Karpas-422 (cell line): ENCODE measurements around the gene SLC39A2. TPM values are rescaled to one million over a fixed set of nuclear protein-coding genes. Genes with fewer than 3 reads are reported as not detected.
A peak's percentile ranks its signal among the peaks of the same experiment; 100 is the strongest.

Experiments
- DNase-seq: peaks from one replicate; pipeline ENCODE4 v3.0.0-alpha.2; 2015
- H2AFZ ChIP-seq: fragments of 200-600 bp; sonication (generic); 2 replicates; pipeline ENCODE4 v1.6.1; 2014; ENCODE audit warnings: antibody characterized with exemption, low read length, mixed read lengths
- H3K27ac ChIP-seq: fragments of 200-600 bp; sonication (generic); 2 replicates; pipeline ENCODE4 v1.5.1; 2014; ENCODE audit warnings: mild to moderate bottlenecking, low read length, moderate library complexity
- H3K27me3 ChIP-seq: fragments of 200-600 bp; sonication (generic); 2 replicates; pipeline ENCODE4 v1.6.1; 2014; ENCODE audit warnings: low read length, mixed read lengths
- H3K36me3 ChIP-seq: fragments of 200-600 bp; sonication (generic); 2 replicates; pipeline ENCODE4 v1.6.1; 2014; ENCODE audit warnings: low read length, mixed read lengths; ENCODE audit not compliant: insufficient read depth
- H3K4me1 ChIP-seq: fragments of 200-600 bp; sonication (generic); 2 replicates; pipeline ENCODE4 v1.6.1; 2014; ENCODE audit warnings: mild to moderate bottlenecking, low read length, mixed read lengths
- H3K4me2 ChIP-seq: fragments of 200-600 bp; sonication (generic); 2 replicates; pipeline ENCODE4 v1.6.1; 2014; ENCODE audit warnings: low read length, low read depth, mild to moderate bottlenecking; ENCODE audit not compliant: poor library complexity, severe bottlenecking
- H3K4me3 ChIP-seq: fragments of 200-600 bp; sonication (generic); 2 replicates; pipeline ENCODE4 v1.5.1; 2014; ENCODE audit warnings: mild to moderate bottlenecking, antibody characterized with exemption, low read length, mixed read lengths
- H3K79me2 ChIP-seq: fragments of 200-600 bp; sonication (generic); 2 replicates; pipeline ENCODE4 v1.6.1; 2014; ENCODE audit warnings: mild to moderate bottlenecking, low read length, mixed read lengths
- H3K9ac ChIP-seq: fragments of 200-600 bp; sonication (generic); 2 replicates; pipeline ENCODE4 v1.6.0; 2014; ENCODE audit warnings: low read length
- H3K9me2 ChIP-seq: fragments of 200-600 bp; sonication (generic), shearing (Covaris generic); replicated peaks from 2 replicates; pipeline ENCODE4 v1.6.0; 2014; ENCODE audit warnings: mild to moderate bottlenecking, low read length, moderate library complexity; ENCODE audit not compliant: insufficient read depth
- H3K9me3 ChIP-seq: fragments of 300-700, 200-600 bp; sonication (generic); 2 replicates; pipeline ENCODE4 v1.6.1; 2014; ENCODE audit warnings: low read length, mixed read lengths
- H4K20me1 ChIP-seq: fragments of 200-600 bp; sonication (generic); 2 replicates; pipeline ENCODE4 v1.6.1; 2014; ENCODE audit warnings: mild to moderate bottlenecking, antibody characterized with exemption, low read length, low read depth; ENCODE audit not compliant: insufficient read depth
- total RNA-seq: library from RNA; depleted of rRNA; stranded (reverse); fragments of >200 nt; shearing (Covaris generic); gene quantifications from 2 replicates; pipeline ENCODE4 v1.2.3, GENCODE V29; 2014; ENCODE audit warnings: low replicate concordance

Gene SLC39A2
- total RNA-seq, 1 experiment from 2014 or later = not detected

DNA sequence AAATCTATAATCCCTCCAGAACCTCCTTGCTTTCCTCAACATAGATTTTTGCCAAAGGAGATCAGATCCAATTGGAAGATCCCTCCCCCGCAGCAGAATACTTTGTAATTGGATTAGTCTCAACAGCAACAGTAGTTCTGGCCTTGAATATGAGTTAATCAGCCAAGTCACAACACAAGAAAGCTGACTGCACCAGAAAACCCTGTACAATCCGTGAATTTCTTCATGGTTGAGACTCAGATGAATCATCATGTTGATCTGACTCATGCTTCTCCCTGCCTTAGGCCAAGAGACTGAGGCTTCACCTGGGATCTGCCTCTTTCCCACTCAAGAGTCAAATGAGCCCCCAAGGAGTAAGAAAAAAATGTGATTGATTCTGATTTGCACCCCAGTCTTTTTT, 12.3 kb upstream of the SLC39A2 start:
- H2AFZ ChIP-seq = no peak overlapping the region
- H3K4me2 ChIP-seq = no peak overlapping the region
- H3K9ac ChIP-seq = no peak overlapping the region

DNA sequence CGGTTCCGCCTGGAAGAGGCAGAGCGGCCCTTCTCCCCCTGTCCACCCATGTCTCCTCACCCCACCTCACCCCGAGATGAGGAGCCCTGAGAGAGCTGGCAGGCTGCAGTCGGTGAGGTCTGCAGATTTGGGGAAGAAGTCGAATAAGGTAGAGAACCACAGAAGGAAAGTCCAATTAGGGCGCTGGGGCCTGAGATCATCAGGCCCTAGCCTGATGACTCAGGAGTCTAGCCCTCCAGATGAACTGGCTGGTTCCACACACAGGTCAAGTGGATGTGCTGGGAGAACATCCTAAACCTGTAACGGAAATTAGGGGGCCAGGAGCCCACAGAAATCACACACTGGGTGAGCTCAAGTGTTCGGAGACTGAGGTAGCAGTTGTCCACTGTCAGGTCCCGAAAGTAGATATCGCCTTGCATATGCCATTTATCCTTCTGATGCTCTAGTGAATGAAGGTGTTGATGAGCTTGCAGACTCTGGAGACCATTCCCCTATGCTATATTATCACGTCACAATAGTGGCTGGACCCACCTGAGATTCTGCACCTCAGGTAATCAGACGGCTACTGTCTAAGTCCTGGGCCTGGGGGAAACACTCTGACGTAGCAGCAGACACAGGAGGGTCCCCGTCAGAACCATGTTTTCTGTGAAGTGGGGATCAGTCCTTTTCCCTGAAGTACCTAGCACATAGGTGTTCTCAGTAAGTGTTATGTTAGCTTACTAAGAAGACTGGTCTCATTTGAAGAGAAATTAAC, 10.2 kb upstream of the SLC39A2 start:
- peak overlapping the region; percentile 92 for H3K4me2 ChIP-seq
- peak overlapping the region; percentile 66 for H3K9ac ChIP-seq
- H3K79me2 ChIP-seq = peaks cover 23% of the 10 kb centered on the region
- no peaks in the 10 kb centered on the region for H3K9me2 ChIP-seq
- H3K36me3 ChIP-seq = peaks cover 20% of the 10 kb centered on the region; the same call in 1 of the 2 replicates
- H3K27ac ChIP-seq = peak overlapping the region; percentile 63
- no peaks in the 10 kb centered on the region for H3K9me3 ChIP-seq
- H4K20me1 ChIP-seq = peaks cover 4% of the 10 kb centered on the region; the same call in 1 of the 2 replicates
- peak overlapping the region; percentile 62 for H3K4me3 ChIP-seq
- no peak overlapping the region for H2AFZ ChIP-seq
- H3K4me1 ChIP-seq = peaks cover 25% of the 10 kb centered on the region
- no peaks in the 10 kb centered on the region for H3K27me3 ChIP-seq
- no peak for DNase-seq

More for the DNA sequence above, 12.3 kb upstream of the SLC39A2 start:
- Histone ChIP-seq H3K27me3 (no peaks in the 10 kb centered on the region), H4K20me1 (peaks cover 4% of the 10 kb centered on the region; the same call in 1 of the 2 replicates), H3K4me1 (peaks cover 22% of the 10 kb centered on the region), H3K79me2 (peaks cover 19% of the 10 kb centered on the region), H3K9me2 (no peaks in the 10 kb centered on the region), H3K27ac (no peak overlapping the region), H3K9me3 (no peaks in the 10 kb centered on the region), H3K4me3 (no peak overlapping the region), H3K36me3 (peaks cover 3% of the 10 kb centered on the region; the same call in 1 of the 2 replicates)
- DNase-seq = no peak

DNA sequence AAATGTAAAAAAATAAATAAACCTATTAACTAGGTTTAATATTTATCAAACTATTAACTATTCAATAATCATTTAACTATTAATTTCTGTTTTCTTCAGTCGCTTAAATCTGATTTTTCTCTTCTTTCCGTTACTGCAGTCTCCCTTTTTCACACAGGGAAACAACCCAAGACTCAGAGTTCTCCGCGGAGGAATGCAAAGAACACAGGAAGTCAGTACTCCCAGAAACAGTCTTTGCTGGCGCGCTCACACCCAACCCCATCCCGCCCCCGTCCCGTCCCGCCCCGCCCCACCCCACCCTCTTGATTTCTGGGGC, 9.7 kb upstream of the SLC39A2 start:
- no peaks in the 10 kb centered on the region for H3K9me3 ChIP-seq
- no peak for DNase-seq
- no peaks in the 10 kb centered on the region for H3K9me2 ChIP-seq
- H3K27me3 ChIP-seq = no peaks in the 10 kb centered on the region
- H3K79me2 ChIP-seq = peaks cover 23% of the 10 kb centered on the region
- H2AFZ ChIP-seq = no peak overlapping the region
- H3K36me3 ChIP-seq = peaks cover 26% of the 10 kb centered on the region; the same call in 1 of the 2 replicates
- peak overlapping the region; percentile 62 for H3K4me3 ChIP-seq
- H3K4me2 ChIP-seq = peak overlapping the region; percentile 92
- peaks cover 4% of the 10 kb centered on the region; the same call in 1 of the 2 replicates for H4K20me1 ChIP-seq
- peak overlapping the region; percentile 66 for H3K9ac ChIP-seq
- H3K4me1 ChIP-seq = peaks cover 25% of the 10 kb centered on the region
- peak overlapping the region; percentile 63 for H3K27ac ChIP-seq

GRCh38 chr14:20989787-20990600, 9.1 kb upstream of the SLC39A2 start, which contains the start of gene METTL17:
Gene METTL17, plus strand, starts transcription at chr14:20989980. Its CDS starts 23 bp downstream, at chr14:20990003.
- peak within 1 kb of the TSS; percentile 92 for H3K4me2 ChIP-seq
- no peaks in the 10 kb centered on the region for H3K9me2 ChIP-seq
- peaks cover 25% of the 10 kb centered on the region for H3K4me1 ChIP-seq
- peak; percentile 100 for DNase-seq
- peaks cover 23% of the 10 kb centered on the region for H3K79me2 ChIP-seq
- H2AFZ ChIP-seq = peak within 1 kb of the TSS; percentile 80; the same call in 1 of the 2 replicates
- H3K4me3 ChIP-seq = peak within 1 kb of the TSS; percentile 86
- peak within 1 kb of the TSS; percentile 84 for H3K9ac ChIP-seq
- peaks cover 4% of the 10 kb centered on the region; the same call in 1 of the 2 replicates for H4K20me1 ChIP-seq
- H3K27ac ChIP-seq = peak within 1 kb of the TSS; percentile 63
- no peaks in the 10 kb centered on the region for H3K27me3 ChIP-seq
- no peaks in the 10 kb centered on the region for H3K9me3 ChIP-seq
- H3K36me3 ChIP-seq = peaks cover 31% of the 10 kb centered on the region; the same call in 1 of the 2 replicates

DNA sequence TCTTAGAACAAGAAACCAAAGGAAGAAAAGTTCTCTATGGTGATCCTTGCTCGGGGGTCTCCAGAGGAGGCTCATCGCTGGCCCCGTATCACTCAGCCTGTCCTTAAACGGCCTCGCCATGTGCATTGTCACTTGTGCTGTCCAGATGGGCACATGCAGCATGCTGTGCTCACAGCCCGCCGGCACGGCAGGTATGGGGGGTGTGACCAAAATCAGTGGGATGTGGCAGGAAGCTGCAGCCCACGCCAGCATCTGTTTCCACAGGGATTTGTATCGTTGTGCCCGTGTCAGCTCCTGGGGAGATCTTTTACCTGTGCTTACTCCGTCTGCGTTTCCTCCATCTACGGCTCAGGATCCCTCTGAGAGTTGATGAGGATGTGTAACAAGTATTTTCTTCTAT, 2.6 kb upstream of the SLC39A2 start:
- H3K9me2 ChIP-seq = no peaks in the 10 kb centered on the region
- peaks cover 45% of the 10 kb centered on the region; the same call in 1 of the 2 replicates for H3K36me3 ChIP-seq
- no peaks in the 10 kb centered on the region; the same call in 1 of the 2 replicates for H4K20me1 ChIP-seq
- peaks cover 7% of the 10 kb centered on the region for H3K79me2 ChIP-seq
- H3K4me2 ChIP-seq = no peak overlapping the region
- H3K9me3 ChIP-seq = no peaks in the 10 kb centered on the region
- no peak overlapping the region for H3K4me3 ChIP-seq
- no peak overlapping the region for H3K27ac ChIP-seq
- DNase-seq = no peak
- H3K4me1 ChIP-seq = peaks cover 4% of the 10 kb centered on the region; the same call in 1 of the 2 replicates
- no peaks in the 10 kb centered on the region for H3K27me3 ChIP-seq
- H3K9ac ChIP-seq = no peak overlapping the region
- no peak overlapping the region for H2AFZ ChIP-seq

GRCh38 chr14:20997115-20997514, 2.0 kb upstream of the SLC39A2 start:
- H2AFZ ChIP-seq = no peak overlapping the region
- no peaks in the 10 kb centered on the region; the same call in 1 of the 2 replicates for H3K4me1 ChIP-seq
- no peak for DNase-seq
- no peak overlapping the region for H3K27ac ChIP-seq
- no peaks in the 10 kb centered on the region for H3K9me3 ChIP-seq
- H3K27me3 ChIP-seq = no peaks in the 10 kb centered on the region
- no peak overlapping the region for H3K4me2 ChIP-seq
- H3K9ac ChIP-seq = no peak overlapping the region
- no peaks in the 10 kb centered on the region for H3K9me2 ChIP-seq
- H3K79me2 ChIP-seq = peaks cover under 1% of the 10 kb centered on the region; the same call in 1 of the 2 replicates
- peaks cover 39% of the 10 kb centered on the region; the same call in 1 of the 2 replicates for H3K36me3 ChIP-seq
- H4K20me1 ChIP-seq = no peaks in the 10 kb centered on the region
- H3K4me3 ChIP-seq = no peak overlapping the region

DNA sequence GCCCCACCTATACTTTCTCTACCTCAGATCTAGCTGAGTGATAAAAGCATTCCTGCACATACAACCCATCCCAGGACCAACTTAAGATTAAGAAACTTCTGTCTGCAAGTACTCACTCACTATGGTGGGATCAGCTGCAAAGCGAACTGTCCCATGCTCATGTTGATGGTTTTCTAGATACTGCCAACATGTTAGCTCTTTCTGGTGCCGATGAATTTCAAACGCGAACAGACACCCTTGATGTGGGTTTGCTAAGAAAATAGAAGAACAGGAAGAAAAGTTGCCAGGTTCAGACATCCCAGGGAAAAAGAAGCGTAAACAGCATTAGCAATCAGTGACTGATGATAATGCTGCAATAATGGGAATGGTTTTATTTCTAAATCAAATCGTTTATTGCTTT, 1.5 kb upstream of the SLC39A2 start:
- Histone ChIP-seq H3K4me1 (no peaks in the 10 kb centered on the region), H3K9me3 (no peaks in the 10 kb centered on the region), H2AFZ (no peak overlapping the region), H3K79me2 (no peaks in the 10 kb centered on the region), H3K27ac (no peak overlapping the region), H3K36me3 (peaks cover 34% of the 10 kb centered on the region; the same call in 1 of the 2 replicates), H3K4me2 (no peak overlapping the region), H3K27me3 (no peaks in the 10 kb centered on the region), H3K9me2 (no peaks in the 10 kb centered on the region), H3K9ac (no peak overlapping the region), H4K20me1 (no peaks in the 10 kb centered on the region), H3K4me3 (no peak overlapping the region)
- DNase-seq = no peak

DNA sequence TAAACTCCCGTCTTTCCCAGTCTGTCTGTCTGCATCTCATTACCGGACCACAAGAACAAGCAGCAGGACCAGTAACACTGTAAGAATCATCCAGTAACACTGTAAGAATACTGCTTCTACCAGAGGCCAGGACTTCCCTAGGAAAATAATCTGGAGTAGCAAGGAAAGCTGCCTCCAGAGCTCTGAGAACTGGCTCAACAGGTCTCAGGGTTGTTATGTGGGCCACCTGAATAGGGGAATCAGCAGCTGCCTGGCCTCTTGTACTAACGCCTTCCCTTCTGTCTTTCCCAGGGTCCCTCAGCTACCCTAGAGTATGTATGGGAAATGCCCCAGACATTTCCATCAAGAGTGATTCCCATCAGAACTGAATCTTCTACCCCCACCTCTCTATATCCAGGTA, 954 bp upstream of the SLC39A2 start:
- Histone ChIP-seq H3K4me1 (no peaks in the 10 kb centered on the region), H3K9me3 (no peaks in the 10 kb centered on the region), H3K9ac (no peak overlapping the region), H3K4me3 (no peak overlapping the region), H2AFZ (no peak overlapping the region), H4K20me1 (no peaks in the 10 kb centered on the region), H3K79me2 (no peaks in the 10 kb centered on the region), H3K4me2 (no peak overlapping the region), H3K27me3 (no peaks in the 10 kb centered on the region), H3K9me2 (no peaks in the 10 kb centered on the region), H3K36me3 (peaks cover 29% of the 10 kb centered on the region; the same call in 1 of the 2 replicates), H3K27ac (no peak overlapping the region)
- DNase-seq = no peak
